Uterus (tissue), 2 donors: ENCODE results near the gene RAB19.

Source experiments
- POLR2A ChIP-seq, 2 donors: fragments of 450-650 bp; IDR thresholded peaks; one replicate each; pipeline ENCODE4 v1.6.1; 2016; ENCODE audit warnings: antibody characterized with exemption in 2 of 2, mild to moderate bottlenecking in 1 of 2, moderate library complexity in 1 of 2
- TF ChIP-seq, protein P1 (sequence below), 4 experiments: fragments of 200-600 bp in 2 of 4; fragments of 450-650 bp in 2 of 4; sonication (generic) in 2 of 4; IDR thresholded peaks; one replicate each; pipeline ENCODE4 v1.5.1; 2016 to 2019; ENCODE audit warnings: antibody characterized with exemption in 4 of 4, mild to moderate bottlenecking in 2 of 4, moderate library complexity in 1 of 4

DNA sequence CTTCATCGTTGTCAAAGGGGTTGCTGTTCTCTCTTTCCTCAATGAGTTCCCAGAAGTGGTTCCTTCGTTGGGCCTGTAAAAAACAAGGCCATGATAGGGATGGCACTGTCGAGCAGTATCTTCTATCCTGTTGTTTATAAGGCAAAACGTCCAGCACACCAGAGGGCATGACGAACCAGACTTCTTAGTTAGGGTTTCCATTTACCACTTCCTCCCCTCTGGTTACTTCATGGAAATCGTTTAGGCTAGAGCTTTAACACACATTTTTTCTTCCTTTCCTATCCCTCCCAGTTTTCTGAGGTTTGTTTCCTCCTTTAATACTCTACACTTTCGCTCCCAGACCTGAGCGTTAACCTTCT is 50.8 kb downstream of the RAB19 start:
- TF ChIP-seq, protein P1, sequence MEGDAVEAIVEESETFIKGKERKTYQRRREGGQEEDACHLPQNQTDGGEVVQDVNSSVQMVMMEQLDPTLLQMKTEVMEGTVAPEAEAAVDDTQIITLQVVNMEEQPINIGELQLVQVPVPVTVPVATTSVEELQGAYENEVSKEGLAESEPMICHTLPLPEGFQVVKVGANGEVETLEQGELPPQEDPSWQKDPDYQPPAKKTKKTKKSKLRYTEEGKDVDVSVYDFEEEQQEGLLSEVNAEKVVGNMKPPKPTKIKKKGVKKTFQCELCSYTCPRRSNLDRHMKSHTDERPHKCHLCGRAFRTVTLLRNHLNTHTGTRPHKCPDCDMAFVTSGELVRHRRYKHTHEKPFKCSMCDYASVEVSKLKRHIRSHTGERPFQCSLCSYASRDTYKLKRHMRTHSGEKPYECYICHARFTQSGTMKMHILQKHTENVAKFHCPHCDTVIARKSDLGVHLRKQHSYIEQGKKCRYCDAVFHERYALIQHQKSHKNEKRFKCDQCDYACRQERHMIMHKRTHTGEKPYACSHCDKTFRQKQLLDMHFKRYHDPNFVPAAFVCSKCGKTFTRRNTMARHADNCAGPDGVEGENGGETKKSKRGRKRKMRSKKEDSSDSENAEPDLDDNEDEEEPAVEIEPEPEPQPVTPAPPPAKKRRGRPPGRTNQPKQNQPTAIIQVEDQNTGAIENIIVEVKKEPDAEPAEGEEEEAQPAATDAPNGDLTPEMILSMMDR (IDR thresholded peaks at IDR 0.05) = no peak
- no peak for TF ChIP-seq POLR2A (IDR thresholded peaks at IDR 0.05)
